ENCODE measurements around the gene SLC22A17.

DNA sequence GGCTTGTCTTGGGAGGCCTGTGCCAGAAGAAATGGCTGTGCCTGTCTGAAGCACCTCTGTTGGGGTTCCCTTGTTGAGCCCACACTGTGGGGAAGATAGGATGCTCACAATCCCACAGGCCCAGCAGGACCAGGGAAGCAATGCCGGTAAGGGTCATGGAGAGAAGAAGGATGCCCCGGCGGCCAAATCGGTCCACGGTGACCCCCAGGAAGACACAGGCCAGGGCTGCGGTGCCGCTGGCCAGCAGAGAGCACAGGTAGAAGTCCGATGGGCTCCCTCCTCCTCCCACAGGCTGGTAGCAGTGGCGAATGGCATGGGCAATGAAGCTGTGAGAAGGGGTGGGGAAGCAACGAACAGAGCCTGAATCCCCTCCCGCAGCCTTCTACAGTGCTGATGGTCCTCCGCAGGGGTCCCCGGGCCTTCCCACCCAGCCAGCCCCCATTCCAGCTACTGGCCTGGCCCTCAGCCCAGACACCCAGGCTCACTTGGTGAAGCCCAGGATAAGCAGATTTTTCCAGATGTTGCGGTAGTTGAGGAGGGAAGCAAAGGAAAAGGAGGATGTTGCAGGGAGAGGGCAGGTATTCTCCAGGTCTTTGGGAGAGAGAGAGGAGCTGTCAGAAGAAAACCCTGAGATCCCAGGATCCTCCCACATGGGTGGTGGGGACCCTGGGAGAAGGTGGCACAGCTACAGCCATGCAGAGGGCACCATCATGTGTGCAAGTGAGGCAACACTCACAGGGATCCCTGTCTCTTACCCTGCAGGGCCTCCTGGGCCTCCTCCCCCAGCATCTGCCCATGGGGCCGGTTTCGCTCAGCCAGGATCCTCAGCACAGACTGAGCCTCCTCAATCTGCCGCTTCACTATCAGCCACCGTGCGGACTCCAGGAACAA is 5.0 kb downstream of the SLC22A17 start:
- TF ChIP-seq, protein P1, sequence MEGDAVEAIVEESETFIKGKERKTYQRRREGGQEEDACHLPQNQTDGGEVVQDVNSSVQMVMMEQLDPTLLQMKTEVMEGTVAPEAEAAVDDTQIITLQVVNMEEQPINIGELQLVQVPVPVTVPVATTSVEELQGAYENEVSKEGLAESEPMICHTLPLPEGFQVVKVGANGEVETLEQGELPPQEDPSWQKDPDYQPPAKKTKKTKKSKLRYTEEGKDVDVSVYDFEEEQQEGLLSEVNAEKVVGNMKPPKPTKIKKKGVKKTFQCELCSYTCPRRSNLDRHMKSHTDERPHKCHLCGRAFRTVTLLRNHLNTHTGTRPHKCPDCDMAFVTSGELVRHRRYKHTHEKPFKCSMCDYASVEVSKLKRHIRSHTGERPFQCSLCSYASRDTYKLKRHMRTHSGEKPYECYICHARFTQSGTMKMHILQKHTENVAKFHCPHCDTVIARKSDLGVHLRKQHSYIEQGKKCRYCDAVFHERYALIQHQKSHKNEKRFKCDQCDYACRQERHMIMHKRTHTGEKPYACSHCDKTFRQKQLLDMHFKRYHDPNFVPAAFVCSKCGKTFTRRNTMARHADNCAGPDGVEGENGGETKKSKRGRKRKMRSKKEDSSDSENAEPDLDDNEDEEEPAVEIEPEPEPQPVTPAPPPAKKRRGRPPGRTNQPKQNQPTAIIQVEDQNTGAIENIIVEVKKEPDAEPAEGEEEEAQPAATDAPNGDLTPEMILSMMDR (IDR thresholded peaks at IDR 0.05; ENCODE audit: low read depth, low read length, poor library complexity, severe bottlenecking) = no peak
- no peak for TF ChIP-seq EZH2phosphoT487 (IDR thresholded peaks at IDR 0.05; ENCODE audit: borderline replicate concordance, low read length)
